K562 (cell line): ENCODE measurements around the gene SPDL1. TPM values are rescaled to one million over a fixed set of nuclear protein-coding genes. Genes with fewer than 3 reads are reported as not detected.

ENCODE experiments used
- ATF2 ChIP-seq: sonication (generic); formaldehyde crosslinking; IDR thresholded peaks from 2 replicates; pipeline ENCODE4 v1.8.1; 2022; ENCODE audit warnings: missing genetic modification reagents
- ATF6 ChIP-seq: sonication (generic); formaldehyde crosslinking; IDR thresholded peaks from 2 replicates; pipeline ENCODE4 v1.4.0; 2020; ENCODE audit warnings: mild to moderate bottlenecking, missing genetic modification reagents
- CCNT2 ChIP-seq: IDR thresholded peaks from 2 replicates; pipeline ENCODE4 v1.6.1; 2011; ENCODE audit warnings: borderline replicate concordance, low read depth, mild to moderate bottlenecking, moderate library complexity, mixed read lengths, low read length; ENCODE audit not compliant: insufficient read length; ENCODE audit errors: extremely low read depth
- CHD4 ChIP-seq: fragments of 200-600 bp; sonication (generic); IDR thresholded peaks from 3 replicates; pipeline ENCODE4 v1.6.1; 2012; ENCODE audit warnings: low read depth, mild to moderate bottlenecking, mixed read lengths, low read length, inconsistent platforms; ENCODE audit not compliant: insufficient read depth, insufficient replicate concordance, poor library complexity, severe bottlenecking
- CXXC5 ChIP-seq: fragments of 250-450 bp; sonication (Bioruptor Pico); IDR thresholded peaks from 2 replicates; pipeline ENCODE4 v1.8.0; 2022; ENCODE audit warnings: inconsistent platforms, mild to moderate bottlenecking, moderate library complexity
- E2F5 ChIP-seq: sonication (generic); formaldehyde crosslinking; IDR thresholded peaks from 2 replicates; pipeline ENCODE4 v1.8.0; 2022; ENCODE audit warnings: mild to moderate bottlenecking, missing genetic modification reagents
- FIP1L1 ChIP-seq: fragments of 200-400 bp; formaldehyde crosslinking; IDR thresholded peaks from 2 replicates; pipeline ENCODE4 v1.6.1; 2018; ENCODE audit warnings: mild to moderate bottlenecking, low read depth, low read length; ENCODE audit not compliant: poor library complexity, severe bottlenecking
- FOXP1 ChIP-seq: sonication (generic); formaldehyde crosslinking; IDR thresholded peaks from 2 replicates; pipeline ENCODE4 v1.8.0; 2022; ENCODE audit warnings: mild to moderate bottlenecking, missing genetic modification reagents
- ILF3 ChIP-seq: fragments of 450-650 bp; IDR thresholded peaks from 2 replicates; pipeline ENCODE4 v1.6.1; 2018; ENCODE audit warnings: antibody characterized with exemption, mild to moderate bottlenecking, moderate library complexity, borderline replicate concordance
- MAX ChIP-seq: sonication (generic); formaldehyde crosslinking; IDR thresholded peaks from 2 replicates; pipeline ENCODE4 v1.9.0; 2022; ENCODE audit warnings: mild to moderate bottlenecking, missing genetic modification reagents
- NR1H2 ChIP-seq: sonication (generic); formaldehyde crosslinking; IDR thresholded peaks from 2 replicates; pipeline ENCODE4 v1.4.0; 2020; ENCODE audit warnings: mild to moderate bottlenecking, missing genetic modification reagents
- POLR2G ChIP-seq: fragments of 200-400 bp; formaldehyde crosslinking; IDR thresholded peaks from 2 replicates; pipeline ENCODE4 v1.6.1; 2017; ENCODE audit warnings: low read depth, mild to moderate bottlenecking, antibody characterized with exemption, low read length, moderate library complexity
- SREBF2 ChIP-seq: sonication (generic); formaldehyde crosslinking; IDR thresholded peaks from 2 replicates; pipeline ENCODE4 v1.4.0; 2020; ENCODE audit warnings: mild to moderate bottlenecking, missing genetic modification reagents
- TCF3 ChIP-seq: sonication (generic); formaldehyde crosslinking; IDR thresholded peaks from 2 replicates; pipeline ENCODE4 v1.4.0; 2020; ENCODE audit warnings: mild to moderate bottlenecking, missing genetic modification reagents
- ZBTB9 ChIP-seq: fragments of 450-650 bp; formaldehyde crosslinking; IDR thresholded peaks from 2 replicates; pipeline ENCODE4 v1.4.0; 2020; ENCODE audit warnings: mild to moderate bottlenecking, moderate library complexity
- ZNF592 ChIP-seq: fragments of 450-650 bp; IDR thresholded peaks from 2 replicates; pipeline ENCODE4 v1.6.1; 2017; ENCODE audit warnings: antibody characterized with exemption, mild to moderate bottlenecking
- polyA plus RNA-seq, 8 experiments: library from polyadenylated mRNA; depleted of rRNA in 4 of 8; stranded (reverse) in 5 of 8; unstranded in 3 of 8; fragments of >200 nt; fragmentation: Nextera tagmentation in 2 of 8; fragmentation: Illumina TruSeq in 1 of 8; extraction: Ambion mirVana in 2 of 8; extraction: Trizol in 1 of 8; gene quantifications; 2 replicates each; pipeline versions ENCODE4 v1.2.1 to v1.2.3, GENCODE V29; 2011 to 2014; ENCODE audit warnings: inconsistent platforms in 1 of 8, missing spikeins in 1 of 8
- total RNA-seq, 7 experiments: library from RNA; depleted of rRNA in 6 of 7; stranded (reverse); fragments of >200 nt in 6 of 7; fragmentation: Illumina TruSeq in 2 of 7; extraction: Trizol in 2 of 7; gene quantifications; 2 replicates each; pipeline versions ENCODE4 v1.2.1 to v1.2.3, GENCODE V29; 2011 to 2021; ENCODE audit warnings: low replicate concordance in 1 of 7

The SPDL1 gene
- total and polyA plus RNA-seq, 9 of the 15 experiments (the other 6 are each of a cell fraction or from before 2014, with no cell fraction given): 32.4 to 59.6 (median 49.0) TPM

GRCh38 chr5:169637085-169637548, 53.5 kb downstream of the SPDL1 start, which contains the start of gene DOCK2 (continued):
- TF ChIP-seq CHD4 (peak; percentile 11), NR1H2 (CRISPR knock-in tag) (0 out of 2 replicates have a peak, but pooled peaks have one; percentile 42), FIP1L1 (peak; percentile 39), ATF6 (0 out of 2 replicates have a peak, but pooled peaks have one; percentile 69), ZBTB9 (CRISPR knock-in tag) (peak; percentile 67; the same call in 1 of the 2 replicates), ATF2 (no peak), ZNF592 (0 out of 2 replicates have a peak, but pooled peaks have one; percentile 41), SREBF2 (no peak), E2F5 (CRISPR knock-in tag) (0 out of 2 replicates have a peak, but pooled peaks have one; percentile 74), TCF3 (CRISPR knock-in tag) (no peak), FOXP1 (CRISPR knock-in tag) (peak; percentile 56; the same call in 1 of the 2 replicates), CCNT2 (peak; percentile 36), POLR2G (peak; percentile 78), ILF3 (no peak), CXXC5 (peak; percentile 66; the same call in 1 of the 2 replicates), MAX (CRISPR knock-in tag) (peak; percentile 83)
